K562 (cell line): ENCODE data around the gene LIMS1. TPM values are rescaled to one million over a fixed set of nuclear protein-coding genes. Genes with fewer than 3 reads are reported as not detected.

Experiments used
- ATAC-seq: fragments of 200-7000 bp; cut with Tn5 transposase; 3 replicates; pipeline ENCODE4 v1.9.1; 2020; ENCODE audit warnings: moderate library complexity
- BruUV-seq: library from RNA; stranded (reverse); fragments of 400-500 nt; replicated peaks from 2 replicates; lab custom pipeline; 2021; lab: Mats Ljungman, UMichigan
- CTCF ChIA-PET: fragments of 300-600 bp; formaldehyde crosslinking; extraction: SDS; loops from one replicate; lab custom pipeline; 2021; ENCODE audit warnings: low intra/inter-chr PET ratio; lab: Yijun Ruan, JAX
- POLR2A ChIA-PET: fragments of 300-600, 350-650 bp; sonication (Branson Sonifier 250); formaldehyde crosslinking; extraction: SDS; loops from one replicate; lab custom pipeline; 2021; ENCODE audit warnings: antibody characterized with exemption, inconsistent platforms; lab: Yijun Ruan, JAX
- DNase-seq, 4 experiments: peaks; one replicate each; pipeline versions ENCODE4 v3.0.0 to v3.0.0-alpha.2; 2011 to 2018; ENCODE audit warnings: low spot score in 3 of 4, mixed read lengths in 3 of 4; ENCODE audit errors: extremely low read depth in 1 of 4
- FAIRE-seq: peaks from 2 replicates; lab custom pipeline; 2011; peaks lifted over from hg19 to GRCh38; lab: Jason Lieb, UNC
- H2AFZ ChIP-seq: 2 replicates; pipeline ENCODE4 v1.6.0; 2011; ENCODE audit warnings: low read depth, low read length, control low read depth, inconsistent platforms
- H3K27ac ChIP-seq: fragments of 200-600 bp; 3 replicates; pipeline ENCODE4 v1.8.0; 2011; ENCODE audit warnings: low read depth, mild to moderate bottlenecking, control low read depth, inconsistent platforms, low read length, moderate library complexity, mixed read lengths; ENCODE audit errors: extremely low read depth
- H3K27me3 ChIP-seq, 2 experiments: fragments of 300-600 bp in 1 of 2; 2 replicates in 1 of 2; 3 replicates in 1 of 2; pipeline versions ENCODE4 v1.6.0 to v1.8.0; 2011; ENCODE audit warnings: inconsistent platforms in 2 of 2, low read length in 2 of 2, mild to moderate bottlenecking in 1 of 2, mixed read lengths in 1 of 2, moderate library complexity in 1 of 2; ENCODE audit not compliant: control insufficient read depth in 2 of 2, insufficient read depth in 2 of 2
- H3K36me3 ChIP-seq: fragments of 300-600 bp; 3 replicates; pipeline ENCODE4 v1.8.0; 2011; ENCODE audit warnings: mild to moderate bottlenecking, low read length, inconsistent platforms; ENCODE audit not compliant: control insufficient read depth, insufficient read depth
- H3K4me1 ChIP-seq, 2 experiments: fragments of 200-600 bp in 1 of 2; replicated peaks in 1 of 2; 2 replicates in 1 of 2; 3 replicates in 1 of 2; pipeline versions ENCODE4 v1.5.1 to v1.8.0; 2011; ENCODE audit warnings: inconsistent platforms in 2 of 2, low read length in 2 of 2, mild to moderate bottlenecking in 1 of 2, mixed read lengths in 1 of 2, moderate library complexity in 1 of 2; ENCODE audit not compliant: control insufficient read depth in 2 of 2, insufficient read depth in 2 of 2
- H3K4me2 ChIP-seq: 2 replicates; pipeline ENCODE4 v1.6.1; 2011; ENCODE audit warnings: low read length, control low read depth, inconsistent platforms, mixed read lengths; ENCODE audit not compliant: insufficient read depth
- H3K4me3 ChIP-seq: fragments of 200-600 bp; sonication (generic), shearing (Covaris generic); 2 replicates; pipeline ENCODE4 v1.5.1; 2016; ENCODE audit warnings: control low read depth, inconsistent platforms
- H3K79me2 ChIP-seq: fragments of 200-600 bp; 3 replicates; pipeline ENCODE4 v1.8.0; 2011; ENCODE audit warnings: low read length, inconsistent platforms; ENCODE audit not compliant: control insufficient read depth, insufficient read depth
- H3K9ac ChIP-seq, 2 experiments: 2 replicates each; pipeline versions ENCODE4 v1.6.0 to v1.6.1; 2011; ENCODE audit warnings: low read depth in 2 of 2, low read length in 2 of 2, control low read depth in 1 of 2, inconsistent platforms in 1 of 2, mild to moderate bottlenecking in 1 of 2, mixed read lengths in 1 of 2; ENCODE audit not compliant: insufficient read depth in 1 of 2
- H3K9me1 ChIP-seq: one replicate; pipeline ENCODE4 v1.6.0; 2011; ENCODE audit warnings: inconsistent platforms, mild to moderate bottlenecking, low read length, moderate library complexity; ENCODE audit not compliant: control insufficient read depth, insufficient read depth
- H3K9me3 ChIP-seq: replicated peaks from 2 replicates; pipeline ENCODE4 v1.5.1; 2011; ENCODE audit warnings: low read depth, low read length, inconsistent platforms; ENCODE audit not compliant: control insufficient read depth, insufficient read depth
- H4K20me1 ChIP-seq: replicated peaks from 2 replicates; pipeline ENCODE4 v1.6.1; 2011; ENCODE audit warnings: low read length, inconsistent platforms, mixed read lengths; ENCODE audit not compliant: control insufficient read depth, insufficient read depth
- CEBPB ChIP-seq: fragments of 450-650 bp; IDR thresholded peaks from 2 replicates; pipeline ENCODE4 v1.6.1; 2016; ENCODE audit warnings: missing genetic modification characterization, missing compliant biosample characterization
- CEBPG ChIP-seq, 3 experiments: fragments of 200-800 bp in 1 of 3; sonication (Bioruptor generic) in 1 of 3; sonication (generic) in 1 of 3; formaldehyde crosslinking in 1 of 3; IDR thresholded peaks in 2 of 3; conservative IDR thresholded peaks in 1 of 3; 2 replicates each; pipeline versions ENCODE4 v1.6.1 to v1.8.0; 2016 to 2022; ENCODE audit warnings: missing compliant biosample characterization in 2 of 3, missing genetic modification characterization in 2 of 3, mild to moderate bottlenecking in 1 of 3, missing genetic modification reagents in 1 of 3
- JUN ChIP-seq, 2 experiments: sonication (generic) in 1 of 2; formaldehyde crosslinking in 1 of 2; IDR thresholded peaks; 2 replicates each; pipeline versions ENCODE4 v1.6.1 to v1.8.0; 2012 to 2022; ENCODE audit warnings: borderline replicate concordance in 2 of 2, mild to moderate bottlenecking in 2 of 2, improper control_type of control experiment in 1 of 2, low read depth in 1 of 2, low read length in 1 of 2, missing genetic modification reagents in 1 of 2
- WGBS: fragments of 100-300 bp; shearing (Covaris generic); methylation state at CpG from one replicate; pipeline ENCODE4 v1.1.6; 2016; ENCODE audit warnings: low coverage, mixed read lengths; ENCODE audit not compliant: insufficient coverage; ENCODE audit errors: missing lambda C conversion rate; 5-methylcytosine and 5-hydroxymethylcytosine counted together
- in situ Hi-C: fragments of 300-500 bp; cut with MboI; formaldehyde crosslinking; loops from 4 replicates; pipeline ENCODE4 v1.15.0; 2018; ENCODE audit warnings: inconsistent platforms, mixed read lengths
- intact Hi-C: fragments of 100-400 bp; cut with micrococcal nuclease; formaldehyde crosslinking; loops from 2 replicates; pipeline ENCODE4 v1.14.2; 2022
- polyA plus RNA-seq, 8 experiments: library from polyadenylated mRNA; depleted of rRNA in 4 of 8; stranded (reverse) in 5 of 8; unstranded in 3 of 8; fragments of >200 nt; fragmentation: Nextera tagmentation in 2 of 8; fragmentation: Illumina TruSeq in 1 of 8; extraction: Ambion mirVana in 2 of 8; extraction: Trizol in 1 of 8; gene quantifications; 2 replicates each; pipeline versions ENCODE4 v1.2.1 to v1.2.3, GENCODE V29; 2011 to 2014; ENCODE audit warnings: inconsistent platforms in 1 of 8, missing spikeins in 1 of 8
- total RNA-seq, 7 experiments: library from RNA; depleted of rRNA in 6 of 7; stranded (reverse); fragments of >200 nt in 6 of 7; fragmentation: Illumina TruSeq in 2 of 7; extraction: Trizol in 2 of 7; gene quantifications; 2 replicates each; pipeline versions ENCODE4 v1.2.1 to v1.2.3, GENCODE V29; 2011 to 2021; ENCODE audit warnings: low replicate concordance in 1 of 7

LIMS1 gene
- total and polyA plus RNA-seq, 9 of the 15 experiments (the other 6 are each of a cell fraction or from before 2014, with no cell fraction given), result 52.8 to 134 (median 81.0) TPM

- Histone ChIP-seq H3K27me3 (no peaks in the 10 kb centered on the region), H3K36me3 (no peaks in the 10 kb centered on the region; the same call in 2 of the 3 replicates), H3K9me1 (no peaks in the 10 kb centered on the region), H3K4me2 (no peak overlapping the region), H3K4me1 (peaks cover 8 to 51% of the 10 kb centered on the region in 2 experiments; a peak in 4 of 5 replicates), H2AFZ (no peak overlapping the region), H3K79me2 (peaks cover 98% of the 10 kb centered on the region), H4K20me1 (peaks cover 6% of the 10 kb centered on the region)
- DNase-seq, result no peak
- intact Hi-C loops (no loop called here), in situ Hi-C loops (no loop called here)
- WGBS, result 55% methylated on average over 6 of the region's 6 CpGs
- TF ChIP-seq CEBPB (tag), result peak; percentile 75
- no peak for TF ChIP-seq JUN (IDR thresholded peaks at IDR 0.05; ENCODE audit: borderline replicate concordance, low read depth, low read length)
- TF ChIP-seq JUN (CRISPR knock-in tag; IDR thresholded peaks at IDR 0.05; ENCODE audit: borderline replicate concordance), result no peak
- no peak for TF ChIP-seq CEBPG (CRISPR knock-in tag; IDR thresholded peaks at IDR 0.05)
- TF ChIP-seq CEBPG (tag; conservative IDR thresholded peaks at IDR 0.05 in 1 of 2, IDR thresholded peaks at IDR 0.05 in 1 of 2), result peak in 1 of 2 experiments; percentile 41; a peak in 1 of 4 replicates
- TF ChIP-seq, all 486 proteins: peak for 2
- ATAC-seq (no peak), FAIRE-seq (no peak)
- no TSS peak for BruUV-seq
- ChIA-PET CTCF (no interaction called here), POLR2A (interaction anchor here (1.6 kb wide), 1 partner anchor 13 kb away, joined by 5 read pairs; no protein-coding TSS in a partner anchor)
- Histone ChIP-seq H3K9ac (0 out of 4 replicates have a peak overlapping the region, but pooled peaks of 1 of the 2 experiments have one; percentile 3), H3K4me3 (no peak overlapping the region), H3K9me3 (no peaks in the 10 kb centered on the region), H3K27ac (0 out of 3 replicates have a peak overlapping the region, but pooled peaks have one; percentile 28)
Measured at GRCh38 chr2:108623616-108624015, 89.3 kb downstream of the LIMS1 start.
